ENCODE measurements around the gene GNA12. TPM values are rescaled to one million over a fixed set of nuclear protein-coding genes. Genes with fewer than 3 reads are reported as not detected.

Gene GNA12
- polyA plus RNA-seq, 1 experiment, result 95.3 TPM

GRCh38 chr7:2817456-2817855 lies 26.7 kb downstream of the GNA12 start:
- Histone ChIP-seq H3K36me3 (ENCODE audit: control insufficient read depth, insufficient read depth, low read length) (no peaks in the 10 kb centered on the region; the same call in 1 of the 2 replicates), H3K4me3 (ENCODE audit: low read depth, low read length) (no peak overlapping the region), H3K27me3 (ENCODE audit: control insufficient read depth, insufficient read depth, low read length) (no peaks in the 10 kb centered on the region)
- no peak for TF ChIP-seq CTCF (IDR thresholded peaks at IDR 0.05; ENCODE audit: insufficient read depth, low read depth, low read length)
- no peak for DNase-seq (ENCODE audit: low read depth)
- POLR2A ChIA-PET, result no interaction called here
- CTCF ChIA-PET, result no interaction called here

- TF ChIP-seq CTCF (IDR thresholded peaks at IDR 0.05; ENCODE audit: insufficient read depth, low read depth, low read length), result no peak
- no peaks in the 10 kb centered on the region for H3K27me3 ChIP-seq (ENCODE audit: control insufficient read depth, insufficient read depth, low read length)
- no peak for DNase-seq (ENCODE audit: low read depth)
- CTCF ChIA-PET, result interaction anchor here (0.7 kb wide), 1 partner anchor 61 kb away, joined by 3 read pairs; no protein-coding TSS in a partner anchor
- POLR2A ChIA-PET, result no interaction called here
- H3K36me3 ChIP-seq (ENCODE audit: control insufficient read depth, insufficient read depth, low read length), result no peaks in the 10 kb centered on the region; the same call in 1 of the 2 replicates
- no peak overlapping the region for H3K4me3 ChIP-seq (ENCODE audit: low read depth, low read length)
Observed at GRCh38 chr7:2815875-2816245, 28.2 kb downstream of the GNA12 start.

- CTCF ChIA-PET, result interaction anchor here (0.7 kb wide), 1 partner anchor 61 kb away, joined by 3 read pairs; no protein-coding TSS in a partner anchor
- DNase-seq (ENCODE audit: low read depth), result no peak
- Histone ChIP-seq H3K27me3 (ENCODE audit: control insufficient read depth, insufficient read depth, low read length) (no peaks in the 10 kb centered on the region), H3K4me3 (ENCODE audit: low read depth, low read length) (no peak overlapping the region), H3K36me3 (ENCODE audit: control insufficient read depth, insufficient read depth, low read length) (no peaks in the 10 kb centered on the region; the same call in 1 of the 2 replicates)
- POLR2A ChIA-PET, result no interaction called here
- TF ChIP-seq CTCF (IDR thresholded peaks at IDR 0.05; ENCODE audit: insufficient read depth, low read depth, low read length), result no peak
Observed at GRCh38 chr7:2814946-2815874, 28.9 kb downstream of the GNA12 start.

- H3K4me3 ChIP-seq (ENCODE audit: low read depth, low read length), result no peak overlapping the region
- CTCF ChIA-PET, result interaction anchor here (1.2 to 1.7 kb wide), 2 partner anchors 9 to 17 kb away, joined by 4 read pairs; no protein-coding TSS in a partner anchor
- DNase-seq (ENCODE audit: low read depth), result no peak
- TF ChIP-seq CTCF (IDR thresholded peaks at IDR 0.05; ENCODE audit: insufficient read depth, low read depth, low read length), result no peak
- no peaks in the 10 kb centered on the region; the same call in 1 of the 2 replicates for H3K36me3 ChIP-seq (ENCODE audit: control insufficient read depth, insufficient read depth, low read length)
- no peaks in the 10 kb centered on the region for H3K27me3 ChIP-seq (ENCODE audit: control insufficient read depth, insufficient read depth, low read length)
- POLR2A ChIA-PET, result no interaction called here
Observed at GRCh38 chr7:2814186-2814945, 29.7 kb downstream of the GNA12 start.
